SK-N-DZ (cell line): ENCODE measurements around the gene NELL1.
"Not testable (repeated sequence)": the region's sequence is repeated elsewhere in the genome, so short reads cannot be mapped to it uniquely, and the experiment has no call there.

Source experiments
- DNase-seq: peaks from one replicate; pipeline ENCODE4 v3.0.0-alpha.2; 2015; ENCODE audit warnings: low spot score

NELL1 gene

DNA sequence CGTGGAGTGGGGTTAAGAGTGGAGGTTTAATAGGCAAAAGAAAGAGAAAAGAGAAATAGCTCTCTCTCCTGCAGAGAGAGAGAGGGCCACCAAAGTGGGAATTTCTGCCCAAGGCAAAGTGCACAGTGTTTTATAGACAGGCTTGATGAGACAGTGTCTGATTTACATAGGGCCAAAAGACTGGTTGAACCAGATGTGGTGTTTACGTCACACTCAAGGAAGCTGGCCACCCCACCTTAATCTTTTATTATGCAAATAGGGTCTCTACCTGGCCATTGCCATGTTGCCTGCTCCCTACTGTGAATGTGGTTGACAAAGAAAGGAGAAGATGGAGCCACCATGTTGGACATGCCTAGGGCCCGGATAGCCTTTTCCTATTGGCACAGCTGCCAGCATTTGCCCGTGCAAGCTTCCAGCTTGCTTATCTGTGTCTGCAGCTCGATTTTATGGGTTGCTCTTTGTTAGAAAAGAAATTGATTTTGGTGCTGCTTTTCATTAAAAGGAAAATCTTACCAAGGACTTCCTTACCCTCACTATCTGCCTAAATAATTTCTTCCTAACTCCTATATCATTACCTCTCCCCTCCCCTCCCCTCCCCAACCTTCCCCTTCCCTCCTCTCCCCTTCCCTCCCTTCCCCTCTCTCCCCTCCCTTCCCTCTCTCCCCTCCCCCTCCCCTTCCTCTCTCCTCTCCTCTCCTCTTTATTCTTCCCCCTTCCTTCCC lies 436.0 kb downstream of the NELL1 start:
- DNase-seq: no peak

GRCh38 chr11:21109341-21109740 lies 440.0 kb downstream of the NELL1 start:
- no peak for DNase-seq

GRCh38 chr11:21110415-21110814 lies 441.0 kb downstream of the NELL1 start:
- DNase-seq: no peak

GRCh38 chr11:21113876-21114275 lies 444.5 kb downstream of the NELL1 start:
- DNase-seq: no peak

DNA sequence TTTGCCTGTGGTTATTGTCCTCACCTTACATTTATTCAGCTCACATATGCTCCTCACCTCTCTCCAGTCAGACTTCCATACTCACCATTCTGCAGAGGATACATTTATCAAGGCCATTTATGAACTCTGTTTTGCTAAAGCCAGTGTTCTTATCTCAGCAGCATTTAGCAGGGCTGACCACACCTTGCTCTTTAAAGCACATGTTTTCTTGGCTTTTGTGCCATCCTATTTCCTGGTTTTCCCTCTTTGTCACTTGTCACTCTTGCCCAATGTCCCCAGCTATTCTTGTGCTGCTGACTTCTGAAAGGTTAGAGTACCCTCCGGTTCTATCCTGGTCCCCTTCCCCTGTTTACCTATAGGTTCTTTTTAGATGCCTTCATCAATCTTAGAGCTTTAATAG lies 446.6 kb downstream of the NELL1 start:
- DNase-seq: no peak

- no peak for DNase-seq
Observed at GRCh38 chr11:21119411-21119810, 450.0 kb downstream of the NELL1 start.

GRCh38 chr11:21121991-21122390 lies 452.6 kb downstream of the NELL1 start:
- DNase-seq: no peak

GRCh38 chr11:21122523-21122922 lies 453.1 kb downstream of the NELL1 start:
- no peak for DNase-seq

DNA sequence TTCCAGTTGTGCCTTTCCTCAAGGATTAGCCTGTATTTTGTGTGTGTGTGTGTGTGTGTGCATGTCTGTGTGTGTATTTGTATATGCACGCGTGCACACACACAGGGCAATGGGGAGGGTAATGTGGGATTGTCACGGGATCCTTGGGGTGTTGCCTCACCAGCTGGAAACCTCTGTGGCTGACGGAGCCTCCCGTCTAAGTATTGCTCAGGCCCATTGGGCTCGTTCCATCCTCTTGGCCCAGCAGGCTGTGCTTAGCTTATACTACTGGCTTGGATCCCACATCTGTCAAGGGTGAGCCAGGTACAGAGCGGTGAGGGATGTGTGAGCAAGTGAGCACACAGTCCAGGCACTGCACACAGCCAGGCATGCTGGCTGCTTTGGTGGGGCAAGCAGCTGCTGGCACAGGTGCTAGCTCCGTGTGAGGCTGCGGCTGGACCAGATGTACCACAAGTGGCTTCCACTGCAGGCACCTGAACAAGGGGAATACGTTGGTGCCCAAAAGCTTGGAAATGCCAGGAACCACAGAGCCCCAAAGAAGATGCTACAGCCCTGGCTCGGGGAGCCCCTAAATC lies 462.8 kb downstream of the NELL1 start:
- no peak for DNase-seq

DNA sequence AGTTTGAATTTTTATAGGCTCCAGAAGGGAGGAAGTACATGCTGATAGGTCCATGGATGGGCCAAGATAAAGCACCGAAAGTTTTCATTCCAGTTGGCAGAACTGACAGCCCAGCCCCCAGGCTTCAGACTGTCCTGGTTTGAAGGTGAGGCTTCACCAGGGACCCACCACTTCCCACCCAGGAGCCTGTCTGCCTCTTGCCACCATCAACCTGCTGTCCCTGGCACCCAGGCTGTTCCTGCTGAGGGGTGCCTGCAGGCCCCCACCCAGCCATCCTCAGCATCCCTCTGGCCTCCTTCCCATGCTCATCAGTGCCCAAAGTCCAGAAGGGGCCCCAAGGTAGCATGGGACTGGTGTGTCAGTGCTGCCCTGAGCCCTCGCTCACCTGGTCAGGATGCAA lies 463.9 kb downstream of the NELL1 start:
- no peak for DNase-seq

GRCh38 chr11:21133722-21134121 lies 464.3 kb downstream of the NELL1 start:
- DNase-seq: no peak

- DNase-seq: no peak
Observed at GRCh38 chr11:21137803-21138202, 468.4 kb downstream of the NELL1 start.

DNA sequence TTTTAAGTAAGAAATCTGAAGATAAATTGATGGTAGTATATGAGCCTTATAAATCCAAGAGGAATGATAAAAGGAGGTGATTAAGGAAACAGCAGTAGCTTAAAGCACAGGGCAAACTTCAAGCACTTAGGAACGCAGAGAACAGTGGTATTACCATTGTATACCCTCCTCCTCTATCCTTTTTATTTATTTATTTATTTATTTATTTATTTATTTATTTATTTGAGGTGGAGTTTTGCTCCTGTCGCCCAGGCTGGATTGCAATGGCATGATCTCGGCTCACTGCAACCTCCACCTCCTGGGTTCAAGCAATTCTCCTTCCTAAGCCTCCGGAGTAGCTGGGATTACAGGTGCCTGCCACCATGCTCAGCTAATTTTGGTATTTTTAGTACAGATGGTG lies 472.2 kb downstream of the NELL1 start:
- not testable (repeated sequence) for DNase-seq

GRCh38 chr11:21142007-21142406 lies 472.6 kb downstream of the NELL1 start:
- DNase-seq: peak; percentile 16

GRCh38 chr11:21144531-21144930 lies 475.1 kb downstream of the NELL1 start:
- no peak for DNase-seq

- DNase-seq: no peak
Observed at GRCh38 chr11:21148376-21148775, 479.0 kb downstream of the NELL1 start.

DNA sequence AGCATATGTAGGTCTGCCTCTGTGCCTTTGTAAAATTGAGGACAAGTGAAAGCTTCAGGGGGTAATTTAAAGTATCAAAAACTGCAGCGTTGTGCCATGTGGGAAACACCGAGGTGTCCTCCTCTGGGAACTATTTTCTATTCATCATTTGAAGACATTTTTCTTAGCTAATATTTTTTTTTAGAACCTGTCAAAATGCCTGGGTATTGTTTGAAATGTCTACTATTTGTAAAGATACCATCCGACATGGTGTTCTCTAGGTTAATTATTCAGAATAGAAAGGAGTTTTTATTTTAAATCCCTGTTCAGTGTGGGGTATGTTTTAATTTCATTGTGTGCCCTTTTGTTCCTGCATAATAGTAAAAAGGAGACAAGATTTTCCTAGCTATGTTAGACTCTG lies 490.8 kb downstream of the NELL1 start:
- no peak for DNase-seq

DNA sequence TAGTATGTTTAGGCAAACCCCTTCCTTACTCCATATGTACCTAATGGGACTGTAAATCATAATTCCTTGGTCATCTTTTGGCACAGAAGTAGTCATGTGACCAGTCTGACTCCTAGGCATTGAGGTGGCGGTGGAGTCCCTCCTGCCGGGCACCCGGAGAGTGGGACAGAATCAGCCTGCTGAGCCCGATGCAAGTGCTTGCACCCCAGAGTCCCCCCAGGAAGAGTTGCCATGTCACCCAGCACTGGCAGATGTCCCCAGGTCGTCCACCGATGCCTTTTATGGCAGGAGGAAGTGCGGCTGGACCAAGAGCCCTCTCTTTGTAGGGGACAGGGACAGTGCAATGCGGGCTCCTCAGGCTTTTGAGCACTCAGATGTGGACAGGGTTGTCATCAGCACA lies 500.3 kb downstream of the NELL1 start:
- no peak for DNase-seq

DNA sequence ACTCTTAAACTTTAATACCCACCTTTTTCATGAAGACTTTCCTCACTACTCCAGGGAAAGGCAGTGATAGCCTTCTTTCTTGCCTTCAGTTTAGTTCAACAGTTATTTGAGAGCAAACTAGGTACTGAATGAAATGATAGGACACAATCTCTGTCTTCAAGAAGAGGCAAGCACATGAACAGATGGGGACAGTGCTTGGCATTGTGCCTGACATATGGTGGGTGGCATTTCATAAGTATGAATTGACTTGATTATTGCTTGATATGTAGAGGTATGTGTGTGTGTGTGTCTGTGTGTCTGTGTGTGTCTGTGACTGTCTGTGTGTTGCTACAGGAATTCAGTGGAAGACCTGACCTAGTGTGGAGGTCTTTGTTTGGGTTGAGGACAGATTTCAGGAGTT lies 504.1 kb downstream of the NELL1 start:
- no peak for DNase-seq

DNA sequence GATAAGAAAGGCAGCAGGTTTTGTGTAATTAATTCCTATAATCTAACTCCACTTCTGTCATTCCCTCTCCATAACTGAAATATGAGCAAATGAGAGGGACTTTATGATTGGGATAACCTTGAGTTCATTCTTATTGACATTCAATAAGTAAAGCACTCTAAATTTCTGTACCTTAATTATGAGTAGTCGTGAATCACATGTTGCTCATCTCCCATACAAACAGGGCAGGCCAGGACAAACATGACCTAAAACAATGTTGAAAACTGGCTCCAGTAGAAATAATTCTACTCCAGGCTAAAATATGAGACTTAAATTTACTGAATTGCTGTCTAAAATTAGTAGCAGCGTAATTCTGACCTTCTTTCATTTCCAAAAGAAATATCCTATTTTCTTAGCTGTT lies 505.4 kb downstream of the NELL1 start:
- DNase-seq: no peak

DNA sequence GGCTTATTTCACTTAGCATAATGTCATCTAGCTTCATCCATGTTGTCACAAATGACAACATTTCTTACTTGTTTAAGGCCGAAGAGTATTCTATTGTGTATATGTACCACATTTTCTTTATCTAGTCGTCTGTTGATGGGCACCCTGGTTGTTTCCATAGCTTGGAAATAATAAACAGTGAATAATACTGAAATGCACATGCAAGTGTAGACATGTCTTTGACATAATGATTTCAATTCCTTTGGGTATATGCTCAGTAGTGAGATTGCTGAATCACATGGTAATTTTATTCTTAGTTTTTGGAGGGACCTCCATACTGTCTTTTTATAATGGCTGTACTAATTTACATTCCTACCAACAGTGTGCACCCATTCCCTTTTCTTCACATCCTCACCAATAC lies 508.0 kb downstream of the NELL1 start:
- DNase-seq: no peak

DNA sequence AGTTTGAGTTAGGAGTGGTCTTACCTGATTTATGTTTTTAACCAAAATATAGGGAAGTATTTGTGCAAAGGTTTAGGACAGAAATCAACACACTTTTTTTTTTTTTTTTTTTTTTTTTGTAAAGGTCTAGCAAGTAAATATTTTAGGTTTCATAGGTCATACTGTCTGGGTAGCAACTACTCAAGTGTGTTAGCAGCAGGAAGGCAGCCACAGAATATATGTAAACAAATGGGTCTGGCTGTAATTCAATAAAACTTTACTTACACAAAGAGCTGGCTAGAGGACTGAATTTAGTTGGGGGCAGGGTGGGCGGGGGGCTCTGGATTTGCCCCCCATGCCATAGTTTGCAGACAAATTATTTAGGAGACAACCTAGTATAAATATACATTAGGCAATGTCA lies 510.4 kb downstream of the NELL1 start:
- no peak for DNase-seq

GRCh38 chr11:21180182-21180581 lies 510.8 kb downstream of the NELL1 start:
- no peak for DNase-seq

- DNase-seq: no peak
Observed at GRCh38 chr11:21185959-21186358, 516.6 kb downstream of the NELL1 start.
